Measurements from ENCODE around the gene C10orf105. TPM values are rescaled to one million over a fixed set of nuclear protein-coding genes. Genes with fewer than 3 reads are reported as not detected.

The C10orf105 gene
- total RNA-seq, 1 experiment from 2014 or later = not detected

GRCh38 chr10:71761541-71762113 lies 42.0 kb upstream of the C10orf105 start:
- peak; percentile 64 for DNase-seq
- H3K79me2 ChIP-seq (ENCODE audit: low read length) = no peaks in the 10 kb centered on the region
- H4K20me1 ChIP-seq (ENCODE audit: insufficient read depth, low read depth, low read length) = no peaks in the 10 kb centered on the region
- H3K4me3 ChIP-seq (ENCODE audit: low read length) = no peak overlapping the region
- no peaks in the 10 kb centered on the region for H3K9me2 ChIP-seq (replicated peaks; ENCODE audit: insufficient read depth, low read length)
- H3K4me1 ChIP-seq (ENCODE audit: low read length) = no peaks in the 10 kb centered on the region
- no peaks in the 10 kb centered on the region for H3K9me3 ChIP-seq (ENCODE audit: low read length)
- no peaks in the 10 kb centered on the region for H3K27me3 ChIP-seq (ENCODE audit: low read length)
- no peak overlapping the region for H3K27ac ChIP-seq (ENCODE audit: low read length)
- no peak overlapping the region for H2AFZ ChIP-seq (ENCODE audit: low read length)
- H3K9ac ChIP-seq (ENCODE audit: low read length) = no peak overlapping the region
- H3K4me2 ChIP-seq (ENCODE audit: low read depth, low read length, poor library complexity, severe bottlenecking) = no peak overlapping the region
- H3K36me3 ChIP-seq (ENCODE audit: insufficient read depth, low read length) = no peaks in the 10 kb centered on the region

- H3K36me3 ChIP-seq (ENCODE audit: insufficient read depth, low read length) = no peaks in the 10 kb centered on the region
- no peaks in the 10 kb centered on the region for H4K20me1 ChIP-seq (ENCODE audit: insufficient read depth, low read depth, low read length)
- no peak overlapping the region for H3K4me3 ChIP-seq (ENCODE audit: low read length)
- no peaks in the 10 kb centered on the region for H3K9me3 ChIP-seq (ENCODE audit: low read length)
- H3K9me2 ChIP-seq (replicated peaks; ENCODE audit: insufficient read depth, low read length) = no peaks in the 10 kb centered on the region
- no peak for DNase-seq
- no peaks in the 10 kb centered on the region for H3K4me1 ChIP-seq (ENCODE audit: low read length)
- no peaks in the 10 kb centered on the region for H3K27me3 ChIP-seq (ENCODE audit: low read length)
- H3K4me2 ChIP-seq (ENCODE audit: low read depth, low read length, poor library complexity, severe bottlenecking) = no peak overlapping the region
- no peak overlapping the region for H2AFZ ChIP-seq (ENCODE audit: low read length)
- no peak overlapping the region for H3K27ac ChIP-seq (ENCODE audit: low read length)
- no peak overlapping the region for H3K9ac ChIP-seq (ENCODE audit: low read length)
- H3K79me2 ChIP-seq (ENCODE audit: low read length) = no peaks in the 10 kb centered on the region
Measured at GRCh38 chr10:71761105-71761511, 41.5 kb upstream of the C10orf105 start.

GRCh38 chr10:71757399-71757922 lies 37.9 kb upstream of the C10orf105 start:
- H3K4me2 ChIP-seq (ENCODE audit: low read depth, low read length, poor library complexity, severe bottlenecking) = no peak overlapping the region
- H4K20me1 ChIP-seq (ENCODE audit: insufficient read depth, low read depth, low read length) = peaks cover 6% of the 10 kb centered on the region; the same call in 1 of the 2 replicates
- no peak overlapping the region for H3K9ac ChIP-seq (ENCODE audit: low read length)
- DNase-seq = no peak
- no peak overlapping the region for H2AFZ ChIP-seq (ENCODE audit: low read length)
- no peaks in the 10 kb centered on the region for H3K9me3 ChIP-seq (ENCODE audit: low read length)
- peaks cover 17% of the 10 kb centered on the region for H3K4me1 ChIP-seq (ENCODE audit: low read length)
- H3K9me2 ChIP-seq (replicated peaks; ENCODE audit: insufficient read depth, low read length) = no peaks in the 10 kb centered on the region
- H3K4me3 ChIP-seq (ENCODE audit: low read length) = no peak overlapping the region
- no peak overlapping the region for H3K27ac ChIP-seq (ENCODE audit: low read length)
- no peaks in the 10 kb centered on the region for H3K79me2 ChIP-seq (ENCODE audit: low read length)
- H3K36me3 ChIP-seq (ENCODE audit: insufficient read depth, low read length) = no peaks in the 10 kb centered on the region
- no peaks in the 10 kb centered on the region for H3K27me3 ChIP-seq (ENCODE audit: low read length)

GRCh38 chr10:71756311-71757191 lies 37.0 kb upstream of the C10orf105 start:
- Histone ChIP-seq H2AFZ (ENCODE audit: low read length) (no peak overlapping the region), H4K20me1 (ENCODE audit: insufficient read depth, low read depth, low read length) (peaks cover 6% of the 10 kb centered on the region; the same call in 1 of the 2 replicates), H3K9me2 (replicated peaks; ENCODE audit: insufficient read depth, low read length) (no peaks in the 10 kb centered on the region), H3K4me1 (ENCODE audit: low read length) (peaks cover 22% of the 10 kb centered on the region), H3K79me2 (ENCODE audit: low read length) (no peaks in the 10 kb centered on the region), H3K27me3 (ENCODE audit: low read length) (no peaks in the 10 kb centered on the region), H3K4me2 (ENCODE audit: low read depth, low read length, poor library complexity, severe bottlenecking) (no peak overlapping the region), H3K36me3 (ENCODE audit: insufficient read depth, low read length) (no peaks in the 10 kb centered on the region), H3K9me3 (ENCODE audit: low read length) (no peaks in the 10 kb centered on the region), H3K4me3 (ENCODE audit: low read length) (no peak overlapping the region), H3K9ac (ENCODE audit: low read length) (no peak overlapping the region), H3K27ac (ENCODE audit: low read length) (no peak overlapping the region)
- no peak for DNase-seq

- Histone ChIP-seq H3K36me3 (ENCODE audit: insufficient read depth, low read length) (no peaks in the 10 kb centered on the region), H3K9me3 (ENCODE audit: low read length) (no peaks in the 10 kb centered on the region), H3K4me2 (ENCODE audit: low read depth, low read length, poor library complexity, severe bottlenecking) (no peak overlapping the region), H3K4me1 (ENCODE audit: low read length) (peaks cover 30% of the 10 kb centered on the region), H3K27me3 (ENCODE audit: low read length) (no peaks in the 10 kb centered on the region), H3K9me2 (replicated peaks; ENCODE audit: insufficient read depth, low read length) (no peaks in the 10 kb centered on the region), H3K27ac (ENCODE audit: low read length) (no peak overlapping the region), H3K79me2 (ENCODE audit: low read length) (no peaks in the 10 kb centered on the region), H3K4me3 (ENCODE audit: low read length) (no peak overlapping the region), H3K9ac (ENCODE audit: low read length) (no peak overlapping the region), H2AFZ (ENCODE audit: low read length) (no peak overlapping the region), H4K20me1 (ENCODE audit: insufficient read depth, low read depth, low read length) (peaks cover 6% of the 10 kb centered on the region; the same call in 1 of the 2 replicates)
- no peak for DNase-seq
Measured at GRCh38 chr10:71755179-71755879, 35.8 kb upstream of the C10orf105 start.

- Histone ChIP-seq H3K4me1 (ENCODE audit: low read length) (peaks cover 34% of the 10 kb centered on the region), H3K9ac (ENCODE audit: low read length) (no peak overlapping the region), H3K79me2 (ENCODE audit: low read length) (no peaks in the 10 kb centered on the region), H3K4me3 (ENCODE audit: low read length) (no peak overlapping the region), H3K27me3 (ENCODE audit: low read length) (no peaks in the 10 kb centered on the region), H3K9me3 (ENCODE audit: low read length) (no peaks in the 10 kb centered on the region), H3K36me3 (ENCODE audit: insufficient read depth, low read length) (no peaks in the 10 kb centered on the region), H3K27ac (ENCODE audit: low read length) (no peak overlapping the region), H4K20me1 (ENCODE audit: insufficient read depth, low read depth, low read length) (peaks cover 6% of the 10 kb centered on the region; the same call in 1 of the 2 replicates), H3K9me2 (replicated peaks; ENCODE audit: insufficient read depth, low read length) (no peaks in the 10 kb centered on the region), H3K4me2 (ENCODE audit: low read depth, low read length, poor library complexity, severe bottlenecking) (no peak overlapping the region), H2AFZ (ENCODE audit: low read length) (no peak overlapping the region)
- no peak for DNase-seq
Measured at GRCh38 chr10:71754562-71754961, 35.0 kb upstream of the C10orf105 start.

- Histone ChIP-seq H4K20me1 (ENCODE audit: insufficient read depth, low read depth, low read length) (peaks cover 6% of the 10 kb centered on the region; the same call in 1 of the 2 replicates), H3K4me1 (ENCODE audit: low read length) (peaks cover 37% of the 10 kb centered on the region), H3K36me3 (ENCODE audit: insufficient read depth, low read length) (no peaks in the 10 kb centered on the region), H3K9ac (ENCODE audit: low read length) (no peak overlapping the region), H3K79me2 (ENCODE audit: low read length) (no peaks in the 10 kb centered on the region), H2AFZ (ENCODE audit: low read length) (no peak overlapping the region), H3K27me3 (ENCODE audit: low read length) (no peaks in the 10 kb centered on the region), H3K4me2 (ENCODE audit: low read depth, low read length, poor library complexity, severe bottlenecking) (no peak overlapping the region), H3K27ac (ENCODE audit: low read length) (no peak overlapping the region), H3K9me3 (ENCODE audit: low read length) (no peaks in the 10 kb centered on the region), H3K9me2 (replicated peaks; ENCODE audit: insufficient read depth, low read length) (no peaks in the 10 kb centered on the region), H3K4me3 (ENCODE audit: low read length) (no peak overlapping the region)
- no peak for DNase-seq
Measured at GRCh38 chr10:71753960-71754505, 34.5 kb upstream of the C10orf105 start.
